ENCODE measurements around the gene RBM14. TPM values are rescaled to one million over a fixed set of nuclear protein-coding genes. Genes with fewer than 3 reads are reported as not detected.
A peak's percentile ranks its signal among the peaks of the same experiment; 100 is the strongest.

Gene RBM14
- polyA plus RNA-seq, 1 donor, result 68.5 TPM

DNA sequence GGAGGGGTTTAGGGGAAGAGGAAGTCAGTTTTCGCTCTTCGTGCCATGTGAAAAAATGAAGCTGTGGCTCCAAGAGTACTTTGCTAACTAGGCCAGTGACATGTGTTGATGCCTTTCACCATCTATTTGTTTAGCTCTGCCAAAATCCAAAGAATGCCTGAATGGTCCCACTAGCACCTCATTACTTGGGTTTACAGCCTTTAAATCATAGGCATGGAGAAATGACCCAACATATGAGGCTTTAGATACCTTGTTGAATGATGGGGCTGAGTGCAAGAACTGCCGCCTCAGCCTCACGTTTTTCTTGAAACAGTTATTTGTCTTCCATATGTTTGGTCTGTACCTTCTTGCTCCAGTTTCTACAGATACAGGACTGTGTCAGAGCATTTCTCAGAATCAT, 30.4 kb downstream of the RBM14 start:
- no CpG with 5 or more reads among the region's 4 CpGs for whole genome bisulfite sequencing (ENCODE audit: insufficient coverage, low lambda C conversion rate)
- Histone ChIP-seq H3K36me3 (ENCODE audit: control insufficient read depth, insufficient read depth, low read length) (peaks cover 70% of the 10 kb centered on the region), H3K27me3 (ENCODE audit: control insufficient read depth, insufficient read depth, low read length) (no peaks in the 10 kb centered on the region), H3K9me3 (ENCODE audit: control insufficient read depth, low read depth, low read length) (no peaks in the 10 kb centered on the region), H3K4me1 (ENCODE audit: control insufficient read depth, insufficient read depth, low read length) (peaks cover 11% of the 10 kb centered on the region), H3K4me3 (ENCODE audit: low read length) (no peak overlapping the region), H3K27ac (ENCODE audit: low read length) (no peak overlapping the region)
- DNase-seq, result no peak

DNA sequence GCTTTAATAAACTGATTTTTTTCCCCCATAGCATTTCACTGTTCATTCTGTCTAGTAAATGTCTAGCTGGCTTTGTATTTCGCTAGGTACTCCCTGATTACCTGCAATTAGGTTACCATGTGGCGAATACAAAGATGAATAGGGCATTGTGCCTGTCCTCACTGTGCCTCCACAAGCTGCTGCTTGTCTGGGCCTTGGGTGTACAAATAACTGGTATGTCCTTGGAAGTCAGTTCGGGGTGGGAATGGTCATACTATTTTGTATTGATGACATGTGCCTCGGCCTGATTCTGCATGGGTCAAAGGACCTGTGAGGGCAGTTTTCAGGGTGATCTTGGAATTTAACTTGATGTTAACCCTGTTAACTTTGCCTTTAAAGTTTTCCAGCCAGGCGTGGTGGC, 33.5 kb downstream of the RBM14 start:
- DNase-seq, result no peak
- peaks cover 57% of the 10 kb centered on the region for H3K36me3 ChIP-seq (ENCODE audit: control insufficient read depth, insufficient read depth, low read length)
- H3K27me3 ChIP-seq (ENCODE audit: control insufficient read depth, insufficient read depth, low read length), result no peaks in the 10 kb centered on the region
- H3K9me3 ChIP-seq (ENCODE audit: control insufficient read depth, low read depth, low read length), result no peaks in the 10 kb centered on the region
- H3K27ac ChIP-seq (ENCODE audit: low read length), result no peak overlapping the region
- no peak overlapping the region for H3K4me3 ChIP-seq (ENCODE audit: low read length)
- no peaks in the 10 kb centered on the region for H3K4me1 ChIP-seq (ENCODE audit: control insufficient read depth, insufficient read depth, low read length)
- WGBS (ENCODE audit: insufficient coverage, low lambda C conversion rate), result no CpG with 5 or more reads among the region's 5 CpGs

DNA sequence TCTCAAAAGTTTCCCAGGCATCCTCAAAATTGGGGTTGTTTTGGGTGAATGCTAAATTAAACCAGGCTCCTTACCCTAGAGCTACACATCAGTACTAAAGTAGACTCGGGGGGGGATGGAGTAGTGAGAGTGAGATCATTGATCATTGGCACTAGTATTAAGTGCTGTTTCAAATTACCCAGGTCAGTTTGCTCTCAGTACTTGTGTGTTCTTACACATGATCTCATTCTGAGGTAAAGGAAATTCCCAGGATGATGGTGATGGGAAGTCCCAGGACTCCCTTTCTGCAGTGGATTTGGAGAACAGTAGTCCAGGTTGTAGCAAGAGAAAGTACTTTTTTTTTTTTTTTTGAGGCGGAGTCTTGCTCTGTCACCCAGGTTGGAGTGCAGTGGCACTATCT, 34.6 kb downstream of the RBM14 start:
- H3K36me3 ChIP-seq (ENCODE audit: control insufficient read depth, insufficient read depth, low read length), result peaks cover 47% of the 10 kb centered on the region
- H3K4me1 ChIP-seq (ENCODE audit: control insufficient read depth, insufficient read depth, low read length), result no peaks in the 10 kb centered on the region
- no peak for DNase-seq
- H3K9me3 ChIP-seq (ENCODE audit: control insufficient read depth, low read depth, low read length), result no peaks in the 10 kb centered on the region
- H3K27me3 ChIP-seq (ENCODE audit: control insufficient read depth, insufficient read depth, low read length), result no peaks in the 10 kb centered on the region
- H3K27ac ChIP-seq (ENCODE audit: low read length), result no peak overlapping the region
- H3K4me3 ChIP-seq (ENCODE audit: low read length), result no peak overlapping the region
- no CpG with 5 or more reads among the region's 2 CpGs for WGBS (ENCODE audit: insufficient coverage, low lambda C conversion rate)

DNA sequence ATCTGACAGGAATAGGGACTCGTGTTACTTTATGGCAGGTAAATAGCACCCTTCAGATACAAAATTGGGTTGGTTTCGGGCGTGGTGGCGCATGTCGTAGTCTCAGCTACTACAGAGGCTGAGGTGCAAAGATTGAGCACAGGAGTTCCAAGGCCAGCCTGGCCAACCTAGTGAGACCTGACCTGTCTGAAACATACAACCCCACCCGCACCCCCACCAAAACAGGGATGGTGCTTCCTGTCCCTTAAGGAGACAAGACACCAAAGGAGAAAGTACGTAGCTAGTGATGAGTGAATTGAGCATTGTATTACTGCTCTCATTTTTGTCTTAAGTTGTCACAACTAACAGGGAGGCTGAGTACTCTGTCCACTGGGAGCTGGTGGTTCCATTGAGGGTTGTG, 36.2 kb downstream of the RBM14 start:
- Histone ChIP-seq H3K27ac (ENCODE audit: low read length) (no peak overlapping the region), H3K9me3 (ENCODE audit: control insufficient read depth, low read depth, low read length) (no peaks in the 10 kb centered on the region), H3K4me1 (ENCODE audit: control insufficient read depth, insufficient read depth, low read length) (no peaks in the 10 kb centered on the region), H3K36me3 (ENCODE audit: control insufficient read depth, insufficient read depth, low read length) (peaks cover 39% of the 10 kb centered on the region), H3K27me3 (ENCODE audit: control insufficient read depth, insufficient read depth, low read length) (no peaks in the 10 kb centered on the region), H3K4me3 (ENCODE audit: low read length) (no peak overlapping the region)
- 20% methylated on average over 1 of the region's 7 CpGs for WGBS (ENCODE audit: insufficient coverage, low lambda C conversion rate)
- DNase-seq, result no peak

DNA sequence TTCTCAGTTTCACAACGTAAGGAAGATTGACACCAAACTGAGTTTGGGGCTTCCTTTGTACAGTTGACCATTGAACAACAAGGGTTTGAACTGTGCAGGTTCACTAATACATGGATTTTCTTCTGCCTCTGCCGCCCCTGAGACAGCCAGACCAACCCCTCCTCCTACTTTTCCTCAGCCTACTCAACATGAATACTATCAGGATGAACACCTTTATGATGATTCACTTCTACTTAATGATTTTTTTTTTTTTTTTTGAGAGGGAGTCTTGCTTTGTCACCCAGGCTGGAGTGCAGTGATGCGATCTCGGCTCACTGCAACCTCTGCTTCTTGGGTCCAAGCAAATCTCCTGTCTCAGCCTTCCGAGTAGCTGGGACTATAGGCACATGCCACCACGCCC, 36.7 kb downstream of the RBM14 start:
- Histone ChIP-seq H3K27ac (ENCODE audit: low read length) (no peak overlapping the region), H3K27me3 (ENCODE audit: control insufficient read depth, insufficient read depth, low read length) (no peaks in the 10 kb centered on the region), H3K9me3 (ENCODE audit: control insufficient read depth, low read depth, low read length) (no peaks in the 10 kb centered on the region), H3K4me3 (ENCODE audit: low read length) (no peak overlapping the region), H3K4me1 (ENCODE audit: control insufficient read depth, insufficient read depth, low read length) (no peaks in the 10 kb centered on the region), H3K36me3 (ENCODE audit: control insufficient read depth, insufficient read depth, low read length) (peaks cover 37% of the 10 kb centered on the region)
- DNase-seq, result no peak
- no CpG with 5 or more reads among the region's 6 CpGs for WGBS (ENCODE audit: insufficient coverage, low lambda C conversion rate)

DNA sequence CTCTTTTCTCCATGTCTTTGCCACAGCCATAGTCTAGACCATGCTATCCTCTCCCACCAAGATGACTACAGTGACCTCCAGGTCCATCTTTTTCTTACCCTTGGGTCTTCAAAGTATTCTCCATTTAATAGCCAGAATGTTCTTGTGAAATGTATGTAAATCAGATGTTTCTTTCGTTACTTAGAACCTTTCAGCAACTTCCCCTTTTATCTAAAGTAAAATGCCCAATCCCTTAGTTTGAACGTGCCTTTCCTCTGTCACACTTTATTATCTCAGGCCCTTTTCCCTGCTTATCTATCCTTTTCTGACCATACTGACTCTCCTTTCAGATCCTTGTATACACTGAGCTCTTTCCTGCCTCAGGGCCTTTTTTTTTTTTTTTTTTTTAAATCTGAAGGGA, 43.3 kb downstream of the RBM14 start:
- WGBS (ENCODE audit: insufficient coverage, low lambda C conversion rate), result 52% methylated on average over 2 of the region's 2 CpGs
- no peaks in the 10 kb centered on the region for H3K27me3 ChIP-seq (ENCODE audit: control insufficient read depth, insufficient read depth, low read length)
- no peak for DNase-seq
- no peak overlapping the region for H3K27ac ChIP-seq (ENCODE audit: low read length)
- no peaks in the 10 kb centered on the region for H3K9me3 ChIP-seq (ENCODE audit: control insufficient read depth, low read depth, low read length)
- H3K4me1 ChIP-seq (ENCODE audit: control insufficient read depth, insufficient read depth, low read length), result no peaks in the 10 kb centered on the region
- peaks cover 26% of the 10 kb centered on the region for H3K36me3 ChIP-seq (ENCODE audit: control insufficient read depth, insufficient read depth, low read length)
- H3K4me3 ChIP-seq (ENCODE audit: low read length), result no peak overlapping the region

DNA sequence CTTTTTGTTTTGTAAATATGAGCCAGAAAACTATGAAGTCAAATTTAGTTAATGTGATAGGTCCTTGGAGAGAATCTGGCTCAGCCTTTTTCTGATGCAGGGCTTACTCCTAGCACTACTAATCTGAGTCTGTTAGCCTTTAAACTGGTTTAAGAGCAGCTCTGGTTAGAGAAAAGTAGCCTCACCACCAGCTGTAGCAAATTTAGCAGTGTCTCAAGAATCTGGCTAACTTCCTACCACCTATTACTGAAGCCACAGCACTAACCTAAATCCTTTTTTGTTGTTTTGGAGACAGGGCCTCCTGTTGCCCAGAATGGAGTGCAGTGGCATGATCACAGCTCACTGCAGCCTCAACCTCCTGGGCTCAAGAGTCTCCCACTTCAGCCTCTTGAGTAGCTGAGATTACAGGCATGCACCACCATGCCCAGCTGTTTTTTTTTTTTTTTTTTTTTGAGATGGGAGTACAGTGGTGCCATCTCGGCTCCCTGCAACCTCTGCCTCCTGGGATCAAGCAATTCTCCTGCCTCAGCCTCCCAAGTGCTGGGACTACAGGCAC, 47.4 kb downstream of the RBM14 start:
- H3K4me3 ChIP-seq (ENCODE audit: low read length), result no peak overlapping the region
- H3K4me1 ChIP-seq (ENCODE audit: control insufficient read depth, insufficient read depth, low read length), result no peaks in the 10 kb centered on the region
- H3K9me3 ChIP-seq (ENCODE audit: control insufficient read depth, low read depth, low read length), result no peaks in the 10 kb centered on the region
- H3K27ac ChIP-seq (ENCODE audit: low read length), result no peak overlapping the region
- DNase-seq, result no peak
- H3K36me3 ChIP-seq (ENCODE audit: control insufficient read depth, insufficient read depth, low read length), result peaks cover 53% of the 10 kb centered on the region
- H3K27me3 ChIP-seq (ENCODE audit: control insufficient read depth, insufficient read depth, low read length), result no peaks in the 10 kb centered on the region
- WGBS (ENCODE audit: insufficient coverage, low lambda C conversion rate), result no CpG with 5 or more reads among the region's 1 CpG

DNA sequence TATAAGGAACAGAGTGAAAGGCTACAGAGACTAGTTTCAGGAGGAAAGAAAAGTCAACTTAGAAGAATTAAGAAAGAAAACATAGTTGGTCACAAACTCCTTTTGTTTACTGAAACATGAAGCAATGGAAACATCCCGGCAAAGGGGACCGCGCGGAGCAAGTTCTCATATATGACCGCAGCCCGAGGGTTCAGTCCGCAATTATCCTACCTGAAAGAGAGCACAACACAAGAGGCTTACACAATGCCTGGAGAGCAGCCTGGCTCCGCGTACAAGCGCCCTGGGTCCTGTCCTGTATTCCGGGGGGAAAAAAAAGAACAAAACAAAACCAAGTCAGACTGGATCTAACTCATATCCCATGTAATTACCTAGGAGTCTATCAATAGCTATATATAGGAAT, 48.9 kb downstream of the RBM14 start:
- Histone ChIP-seq H3K4me3 (ENCODE audit: low read length) (no peak overlapping the region), H3K27me3 (ENCODE audit: control insufficient read depth, insufficient read depth, low read length) (no peaks in the 10 kb centered on the region), H3K9me3 (ENCODE audit: control insufficient read depth, low read depth, low read length) (no peaks in the 10 kb centered on the region), H3K36me3 (ENCODE audit: control insufficient read depth, insufficient read depth, low read length) (peaks cover 54% of the 10 kb centered on the region), H3K27ac (ENCODE audit: low read length) (no peak overlapping the region), H3K4me1 (ENCODE audit: control insufficient read depth, insufficient read depth, low read length) (no peaks in the 10 kb centered on the region)
- DNase-seq, result no peak
- no CpG with 5 or more reads among the region's 11 CpGs for WGBS (ENCODE audit: insufficient coverage, low lambda C conversion rate)

DNA sequence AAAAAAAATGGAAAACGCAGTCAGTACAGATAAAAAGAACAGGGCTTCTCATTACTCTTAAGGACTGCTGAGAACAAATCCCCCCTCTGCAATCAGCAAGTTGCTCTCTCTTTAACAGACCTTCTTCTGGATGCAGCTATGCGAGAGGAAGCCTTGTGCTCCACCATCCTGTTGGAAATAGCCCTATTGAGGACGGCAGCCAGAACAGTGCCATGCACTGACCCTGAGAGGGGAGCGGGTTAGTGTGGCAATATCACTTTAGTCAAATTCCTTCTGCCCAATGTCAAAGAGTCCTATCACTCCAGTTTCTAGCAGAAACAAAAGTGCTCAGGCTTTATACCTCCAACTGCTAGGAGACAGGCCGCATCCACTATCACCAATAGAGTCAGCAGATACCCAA, 54.4 kb downstream of the RBM14 start:
- no peak overlapping the region for H3K27ac ChIP-seq (ENCODE audit: low read length)
- H3K9me3 ChIP-seq (ENCODE audit: control insufficient read depth, low read depth, low read length), result no peaks in the 10 kb centered on the region
- DNase-seq, result no peak
- peaks cover 34% of the 10 kb centered on the region for H3K36me3 ChIP-seq (ENCODE audit: control insufficient read depth, insufficient read depth, low read length)
- H3K4me1 ChIP-seq (ENCODE audit: control insufficient read depth, insufficient read depth, low read length), result no peaks in the 10 kb centered on the region
- no CpG with 5 or more reads among the region's 5 CpGs for WGBS (ENCODE audit: insufficient coverage, low lambda C conversion rate)
- no peak overlapping the region for H3K4me3 ChIP-seq (ENCODE audit: low read length)
- no peaks in the 10 kb centered on the region for H3K27me3 ChIP-seq (ENCODE audit: control insufficient read depth, insufficient read depth, low read length)

DNA sequence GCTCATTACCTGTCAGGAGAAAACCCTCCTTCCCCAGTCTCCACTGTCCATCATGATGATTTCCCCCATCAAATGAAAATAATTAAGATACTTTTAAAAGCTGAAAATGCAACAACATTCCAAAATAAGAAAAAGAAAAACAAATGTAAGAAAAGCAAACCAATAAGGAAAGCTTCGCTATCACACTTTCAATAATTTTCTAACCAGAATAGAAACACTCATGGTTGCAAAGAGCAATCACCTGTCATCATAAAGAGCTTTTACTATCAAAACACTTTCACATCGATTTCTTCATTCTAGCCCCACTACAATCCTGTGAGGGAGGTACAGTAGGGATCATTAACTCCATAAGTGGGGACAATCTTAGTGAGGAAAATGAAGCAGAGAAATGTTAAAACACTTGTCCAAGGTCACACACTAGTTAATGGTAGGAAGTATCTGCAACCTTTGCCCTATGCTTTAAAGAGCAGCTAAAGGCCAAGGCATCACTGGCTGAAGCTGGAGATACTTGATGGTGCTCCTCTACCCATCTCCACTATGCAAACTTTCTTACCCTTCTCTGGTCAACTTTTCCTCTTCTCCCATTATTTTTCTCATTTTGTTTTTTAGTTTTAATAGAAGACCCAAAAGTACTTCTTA, 58.7 kb downstream of the RBM14 start:
- peaks cover 12% of the 10 kb centered on the region for H3K36me3 ChIP-seq (ENCODE audit: control insufficient read depth, insufficient read depth, low read length)
- no CpG with 5 or more reads among the region's 2 CpGs for WGBS (ENCODE audit: insufficient coverage, low lambda C conversion rate)
- no peak overlapping the region for H3K4me3 ChIP-seq (ENCODE audit: low read length)
- peaks cover 6% of the 10 kb centered on the region for H3K4me1 ChIP-seq (ENCODE audit: control insufficient read depth, insufficient read depth, low read length)
- no peaks in the 10 kb centered on the region for H3K27me3 ChIP-seq (ENCODE audit: control insufficient read depth, insufficient read depth, low read length)
- no peaks in the 10 kb centered on the region for H3K9me3 ChIP-seq (ENCODE audit: control insufficient read depth, low read depth, low read length)
- H3K27ac ChIP-seq (ENCODE audit: low read length), result no peak overlapping the region
- peak in 1 of 2 donors; percentile 7 for DNase-seq

DNA sequence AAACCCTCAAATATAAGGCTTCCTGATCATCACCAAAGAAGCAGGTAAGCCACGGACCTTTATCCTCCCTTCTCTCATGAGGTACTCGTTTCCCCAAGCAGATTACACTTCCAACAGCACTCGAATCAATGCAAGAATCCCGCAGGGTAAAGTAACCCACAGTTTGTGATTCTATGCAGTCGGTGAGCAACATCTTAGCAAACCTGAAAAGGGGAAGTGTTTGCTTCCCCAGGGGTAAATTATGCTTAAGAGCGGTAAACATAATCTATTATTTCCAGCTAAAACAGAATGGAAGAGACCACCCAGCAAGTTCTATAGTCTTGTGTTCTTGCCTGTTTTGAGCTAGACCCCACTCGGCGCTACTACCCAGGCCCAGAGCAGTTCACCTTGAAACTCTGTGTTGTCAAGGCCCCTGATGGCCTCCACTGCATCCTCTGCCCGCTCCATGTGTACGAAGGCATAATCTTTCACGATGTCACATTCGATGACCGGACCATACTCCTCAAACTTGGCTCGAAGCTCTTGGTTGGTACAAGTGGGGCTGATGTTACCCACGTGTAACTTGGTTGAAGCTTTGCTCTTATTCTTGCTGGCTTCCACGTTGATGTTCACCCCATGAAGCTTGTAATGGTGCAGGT, 60.0 kb downstream of the RBM14 start:
- peaks cover 7% of the 10 kb centered on the region for H3K36me3 ChIP-seq (ENCODE audit: control insufficient read depth, insufficient read depth, low read length)
- H3K4me1 ChIP-seq (ENCODE audit: control insufficient read depth, insufficient read depth, low read length), result peaks cover 6% of the 10 kb centered on the region
- no peak overlapping the region for H3K27ac ChIP-seq (ENCODE audit: low read length)
- H3K4me3 ChIP-seq (ENCODE audit: low read length), result no peak overlapping the region
- H3K27me3 ChIP-seq (ENCODE audit: control insufficient read depth, insufficient read depth, low read length), result no peaks in the 10 kb centered on the region
- no peaks in the 10 kb centered on the region for H3K9me3 ChIP-seq (ENCODE audit: control insufficient read depth, low read depth, low read length)
- WGBS (ENCODE audit: insufficient coverage, low lambda C conversion rate), result no CpG with 5 or more reads among the region's 16 CpGs
- no peak for DNase-seq
